Thyroid gland (tissue), 4 donors: ENCODE results near the gene URAD.

Experiments used
- POLR2A ChIP-seq, 2 donors: fragments of 450-650 bp; IDR thresholded peaks; one replicate each; pipeline ENCODE4 v1.6.1; 2017; ENCODE audit warnings: antibody characterized with exemption in 2 of 2, mild to moderate bottlenecking in 2 of 2, moderate library complexity in 1 of 2
- TF ChIP-seq, protein P1 (sequence below), 6 experiments: fragments of 200-600 bp in 3 of 6; fragments of 450-650 bp in 3 of 6; sonication (generic) in 3 of 6; IDR thresholded peaks; one replicate each; pipeline ENCODE4 v1.5.1; 2016 to 2019; ENCODE audit warnings: antibody characterized with exemption in 6 of 6, mild to moderate bottlenecking in 2 of 6, inconsistent platforms in 1 of 6, moderate library complexity in 1 of 6

GRCh38 chr13:27971236-27971645 is 17.3 kb downstream of the URAD start:
- TF ChIP-seq, protein P1, sequence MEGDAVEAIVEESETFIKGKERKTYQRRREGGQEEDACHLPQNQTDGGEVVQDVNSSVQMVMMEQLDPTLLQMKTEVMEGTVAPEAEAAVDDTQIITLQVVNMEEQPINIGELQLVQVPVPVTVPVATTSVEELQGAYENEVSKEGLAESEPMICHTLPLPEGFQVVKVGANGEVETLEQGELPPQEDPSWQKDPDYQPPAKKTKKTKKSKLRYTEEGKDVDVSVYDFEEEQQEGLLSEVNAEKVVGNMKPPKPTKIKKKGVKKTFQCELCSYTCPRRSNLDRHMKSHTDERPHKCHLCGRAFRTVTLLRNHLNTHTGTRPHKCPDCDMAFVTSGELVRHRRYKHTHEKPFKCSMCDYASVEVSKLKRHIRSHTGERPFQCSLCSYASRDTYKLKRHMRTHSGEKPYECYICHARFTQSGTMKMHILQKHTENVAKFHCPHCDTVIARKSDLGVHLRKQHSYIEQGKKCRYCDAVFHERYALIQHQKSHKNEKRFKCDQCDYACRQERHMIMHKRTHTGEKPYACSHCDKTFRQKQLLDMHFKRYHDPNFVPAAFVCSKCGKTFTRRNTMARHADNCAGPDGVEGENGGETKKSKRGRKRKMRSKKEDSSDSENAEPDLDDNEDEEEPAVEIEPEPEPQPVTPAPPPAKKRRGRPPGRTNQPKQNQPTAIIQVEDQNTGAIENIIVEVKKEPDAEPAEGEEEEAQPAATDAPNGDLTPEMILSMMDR (IDR thresholded peaks at IDR 0.05), result no peak
- no peak for TF ChIP-seq POLR2A (IDR thresholded peaks at IDR 0.05)
